Non-pigmented ciliary epithelial cell (primary cell): Measurements from ENCODE around the gene SLC4A11.
"Not testable (repeated sequence)": the region's sequence is repeated elsewhere in the genome, so short reads cannot be mapped to it uniquely, and the experiment has no call there.

Source experiments
- DNase-seq: peaks from one replicate; pipeline ENCODE4 v3.0.0-alpha.2; 2010; ENCODE audit warnings: low read depth

Gene SLC4A11

GRCh38 chr20:3227936-3228749 lies 10.8 kb downstream of the SLC4A11 start:
- no peak for DNase-seq

- DNase-seq, result no peak
Measured at GRCh38 chr20:3227506-3227905, 11.5 kb downstream of the SLC4A11 start.

GRCh38 chr20:3226864-3227263 lies 12.1 kb downstream of the SLC4A11 start:
- DNase-seq, result no peak

- DNase-seq, result no peak
Measured at GRCh38 chr20:3226093-3226492, 12.9 kb downstream of the SLC4A11 start.

- DNase-seq, result no peak
Measured at GRCh38 chr20:3224681-3225421, 14.1 kb downstream of the SLC4A11 start.

GRCh38 chr20:3223994-3224680 lies 14.9 kb downstream of the SLC4A11 start:
- no peak for DNase-seq

- DNase-seq, result no peak
Measured at GRCh38 chr20:3223651-3223993, 15.4 kb downstream of the SLC4A11 start.

GRCh38 chr20:3222635-3223600 lies 16.1 kb downstream of the SLC4A11 start:
- no peak for DNase-seq

- DNase-seq, result no peak
Measured at GRCh38 chr20:3221398-3222226, 17.4 kb downstream of the SLC4A11 start.

- DNase-seq, result no peak
Measured at GRCh38 chr20:3218307-3218988, 20.5 kb downstream of the SLC4A11 start.

- DNase-seq, result not testable (repeated sequence)
Measured at GRCh38 chr20:3215359-3215917, 23.6 kb downstream of the SLC4A11 start.

GRCh38 chr20:3213226-3213625 lies 25.8 kb downstream of the SLC4A11 start:
- no peak for DNase-seq

- no peak for DNase-seq
Measured at GRCh38 chr20:3210346-3210745, 28.6 kb downstream of the SLC4A11 start.

GRCh38 chr20:3209946-3210317 lies 29.1 kb downstream of the SLC4A11 start:
- DNase-seq, result no peak

- DNase-seq, result no peak
Measured at GRCh38 chr20:3209257-3209945, 29.6 kb downstream of the SLC4A11 start, which contains the start of gene ITPA. Gene ITPA, plus strand, starts transcription at chr20:3209498. Its CDS starts 54 bp downstream, at chr20:3209552.

- no peak for DNase-seq
Measured at GRCh38 chr20:3208786-3209256, 30.2 kb downstream of the SLC4A11 start.

- DNase-seq, result peak; percentile 19
Measured at GRCh38 chr20:3204124-3204794, 34.7 kb downstream of the SLC4A11 start, which contains the start of gene DDRGK1. Gene DDRGK1, minus strand, starts transcription at chr20:3204682. Its CDS starts 55 bp downstream, at chr20:3204627.
